ENCODE data around the gene ZNF701.

GRCh38 chr19:52584736-52585440 is 14.8 kb downstream of the ZNF701 start:
- TF ChIP-seq CTCF (IDR thresholded peaks at IDR 0.05; ENCODE audit: insufficient read depth, low read length) (no peak), REST (IDR thresholded peaks at IDR 0.05; ENCODE audit: insufficient replicate concordance, low read depth) (no peak)
